GM12878 (cell line): ENCODE results near the gene CYB561A3. TPM values are rescaled to one million over a fixed set of nuclear protein-coding genes. Genes with fewer than 3 reads are reported as not detected.

Experiments used
- ATAC-seq: fragments of 200-7000 bp; cut with Tn5 transposase; 3 replicates; pipeline ENCODE4 v1.9.1; 2020; ENCODE audit warnings: mild to moderate bottlenecking, moderate library complexity
- BruUV-seq: library from RNA; stranded (reverse); fragments of 400-500 nt; replicated peaks from 2 replicates; lab custom pipeline; 2021; lab: Mats Ljungman, UMichigan
- CTCF ChIA-PET: fragments of 300-600 bp; sonication (Branson Sonifier 250); formaldehyde crosslinking; extraction: SDS; loops from one replicate; lab custom pipeline; 2021; ENCODE audit warnings: inconsistent platforms; lab: Yijun Ruan, JAX
- POLR2A ChIA-PET: fragments of 350-600 bp; formaldehyde crosslinking; extraction: SDS; loops from one replicate; lab custom pipeline; 2021; ENCODE audit warnings: inconsistent platforms; lab: Charles Lee
- RAD21 ChIA-PET: fragments of 300-600 bp; sonication (Branson Sonifier 250); formaldehyde crosslinking; loops from one replicate; lab custom pipeline; 2023; ENCODE audit warnings: antibody characterized with exemption; ENCODE audit not compliant: unreplicated experiment; lab: Charles Lee
- SMC1A ChIA-PET: fragments of 300-600 bp; sonication (Branson Sonifier 250); formaldehyde crosslinking; loops from one replicate; lab custom pipeline; 2023; ENCODE audit not compliant: unreplicated experiment, uncharacterized antibody; lab: Charles Lee
- DNase-seq: peaks from one replicate; pipeline ENCODE4 v3.0.0-alpha.2; 2011; ENCODE audit warnings: low read depth, low spot score
- FAIRE-seq: peaks from 3 replicates; lab custom pipeline; 2011; peaks lifted over from hg19 to GRCh38; lab: Jason Lieb, UNC
- H2AFZ ChIP-seq: 2 replicates; pipeline ENCODE4 v1.6.0; 2011; ENCODE audit warnings: low read depth, low read length, control low read depth; ENCODE audit not compliant: control insufficient read depth
- H3K27ac ChIP-seq: 2 replicates; pipeline ENCODE4 v1.5.1; 2011; ENCODE audit warnings: control low read depth; ENCODE audit not compliant: control insufficient read depth, insufficient read depth
- H3K27me3 ChIP-seq, 2 experiments: replicated peaks in 1 of 2; 2 replicates each; pipeline versions ENCODE4 v1.6.0 to v1.6.1; 2011; ENCODE audit warnings: low read length in 1 of 2; ENCODE audit not compliant: control insufficient read depth in 2 of 2, insufficient read depth in 2 of 2
- H3K36me3 ChIP-seq, 2 experiments: 2 replicates each; pipeline ENCODE4 v1.5.1; 2011; ENCODE audit warnings: low read length in 1 of 2; ENCODE audit not compliant: control insufficient read depth in 2 of 2, insufficient read depth in 2 of 2
- H3K4me1 ChIP-seq: 2 replicates; pipeline ENCODE4 v1.6.1; 2011; ENCODE audit warnings: mild to moderate bottlenecking, low read length, moderate library complexity, mixed read lengths; ENCODE audit not compliant: control insufficient read depth, insufficient read depth
- H3K4me2 ChIP-seq: 2 replicates; pipeline ENCODE4 v1.6.0; 2011; ENCODE audit warnings: control low read depth; ENCODE audit not compliant: control insufficient read depth, insufficient read depth
- H3K4me3 ChIP-seq: fragments of 200-600 bp; sonication (generic); 2 replicates; pipeline ENCODE4 v1.5.1; 2016
- H3K79me2 ChIP-seq: 2 replicates; pipeline ENCODE4 v1.6.0; 2011; ENCODE audit warnings: low read length; ENCODE audit not compliant: control insufficient read depth, insufficient read depth
- H3K9ac ChIP-seq: 2 replicates; pipeline ENCODE4 v1.8.0; 2011; ENCODE audit warnings: low read length, control low read depth, mixed read lengths; ENCODE audit not compliant: control insufficient read depth, insufficient read depth
- H3K9me3 ChIP-seq: replicated peaks from 3 replicates; pipeline ENCODE4 v1.5.1; 2011; ENCODE audit warnings: mild to moderate bottlenecking, low read length; ENCODE audit not compliant: control insufficient read depth, insufficient read depth
- H4K20me1 ChIP-seq: 2 replicates; pipeline ENCODE4 v1.6.0; 2011; ENCODE audit not compliant: control insufficient read depth, insufficient read depth
- CBFB ChIP-seq: IDR thresholded peaks from 2 replicates; pipeline ENCODE4 v1.6.1; 2016; ENCODE audit warnings: antibody characterized with exemption, low read depth
- FOXK2 ChIP-seq: fragments of 450-650 bp; IDR thresholded peaks from 2 replicates; pipeline ENCODE4 v1.6.1; 2017; ENCODE audit warnings: mild to moderate bottlenecking, moderate library complexity
- HDAC2 ChIP-seq: fragments of 200-600 bp; sonication (generic); IDR thresholded peaks from 2 replicates; pipeline ENCODE4 v1.6.1; 2017
- IRF5 ChIP-seq: fragments of 450-650 bp; IDR thresholded peaks from 2 replicates; pipeline ENCODE4 v1.6.1; 2017; ENCODE audit warnings: borderline replicate concordance
- NR2F1 ChIP-seq: fragments of 450-650 bp; conservative IDR thresholded peaks from 2 replicates; pipeline ENCODE4 v1.6.1; 2017; ENCODE audit warnings: mild to moderate bottlenecking
- PML ChIP-seq: IDR thresholded peaks from 2 replicates; pipeline ENCODE4 v1.6.1; 2012; ENCODE audit warnings: low read length, inconsistent platforms
- PRDM15 ChIP-seq: fragments of 450-650 bp; formaldehyde crosslinking; IDR thresholded peaks from 2 replicates; pipeline ENCODE4 v1.4.0; 2020; ENCODE audit warnings: mild to moderate bottlenecking, moderate library complexity
- SIN3A ChIP-seq: IDR thresholded peaks from 2 replicates; pipeline ENCODE4 v1.6.1; 2012; ENCODE audit warnings: low read depth, low read length, improper control_type of control experiment
- SMAD1 ChIP-seq: fragments of 450-650 bp; IDR thresholded peaks from 2 replicates; pipeline ENCODE4 v1.6.1; 2018; ENCODE audit warnings: mild to moderate bottlenecking, low read depth; ENCODE audit not compliant: partially characterized antibody
- WGBS: methylation state at CpG from one replicate; pipeline ENCODE4 v1.1.6; 2016; ENCODE audit warnings: low lambda C conversion rate; ENCODE audit not compliant: insufficient replicate concordance, insufficient coverage; ENCODE audit errors: missing lambda C conversion rate; 5-methylcytosine and 5-hydroxymethylcytosine counted together
- in situ Hi-C: fragments of 300-500 bp; cut with MboI; formaldehyde crosslinking; loops from 9 replicates; pipeline ENCODE4 v1.14.3; 2018; ENCODE audit warnings: mixed read lengths
- intact Hi-C: fragments of 100-400 bp; cut with micrococcal nuclease; formaldehyde crosslinking; loops from one replicate; pipeline ENCODE4 v1.14.2; 2022; ENCODE audit not compliant: unreplicated experiment
- polyA plus RNA-seq, 11 experiments: library from polyadenylated mRNA; depleted of rRNA in 4 of 11; unstranded in 6 of 11; stranded (reverse) in 5 of 11; fragments of >200 nt; fragmentation: Nextera tagmentation in 4 of 11; fragmentation: Illumina TruSeq in 1 of 11; extraction: Ambion mirVana in 4 of 11; extraction: Trizol in 1 of 11; gene quantifications; 1 replicate in 1 of 11; 2 replicates in 10 of 11; pipeline versions ENCODE4 v1.2.1 to v1.2.3, GENCODE V29; 2011 to 2016; ENCODE audit warnings: inconsistent platforms in 2 of 11, missing spikeins in 2 of 11, low read depth in 1 of 11
- total RNA-seq, 4 experiments: library from RNA; depleted of rRNA in 3 of 4; stranded (reverse); fragments of >200 nt in 3 of 4; fragmentation: Illumina TruSeq in 1 of 4; extraction: Trizol in 1 of 4; gene quantifications; 2 replicates each; pipeline versions ENCODE4 v1.2.1 to v1.2.3, GENCODE V29; 2013 to 2021
- TF ChIP-seq, protein P1 (sequence below): IDR thresholded peaks from 2 replicates; pipeline ENCODE4 v1.6.1; 2012; ENCODE audit warnings: low read length, inconsistent platforms

The CYB561A3 gene
- total and polyA plus RNA-seq, 10 of the 15 experiments (the other 5 are each of a cell fraction or from before 2014, with no cell fraction given) = 40.1 to 169 (median 74.4) TPM

DNA sequence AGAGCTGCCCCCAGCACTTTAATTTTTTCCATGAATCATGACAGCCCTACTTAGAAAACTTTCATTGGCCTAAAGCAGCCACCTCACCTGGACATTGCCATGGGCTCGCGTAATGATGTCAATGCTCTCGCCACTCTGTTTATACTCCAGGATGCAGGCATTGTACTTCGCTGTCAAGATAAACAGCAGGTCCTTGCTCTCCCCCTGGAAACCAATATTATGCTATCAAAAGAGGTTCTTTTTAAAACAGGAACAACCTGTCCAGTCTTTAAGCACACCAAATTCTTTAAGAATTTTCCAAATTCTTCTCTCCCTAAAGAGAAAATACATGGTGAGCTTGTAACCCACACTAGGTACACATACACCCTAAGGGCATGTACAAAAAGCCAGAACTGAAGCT is 31.8 kb downstream of the CYB561A3 start:
- Histone ChIP-seq H3K36me3 (peaks cover 6 to 28% of the 10 kb centered on the region in 2 experiments), H3K79me2 (peaks cover 70% of the 10 kb centered on the region), H3K27me3 (no peaks in the 10 kb centered on the region), H4K20me1 (no peaks in the 10 kb centered on the region; the same call in 1 of the 2 replicates), H2AFZ (no peak overlapping the region), H3K9me3 (no peaks in the 10 kb centered on the region), H3K9ac (no peak overlapping the region), H3K4me2 (no peak overlapping the region), H3K4me3 (no peak overlapping the region), H3K4me1 (peaks cover 15% of the 10 kb centered on the region), H3K27ac (no peak overlapping the region)
- DNase-seq (no peak), ATAC-seq (no peak), FAIRE-seq (no peak)
- ChIA-PET RAD21 (interaction anchor here (1.0 to 1.5 kb wide), 2 partner anchors 56 kb away, joined by 3 to 9 read pairs; no protein-coding TSS in a partner anchor), POLR2A (interaction anchor here (1.1 kb wide), 1 partner anchor 32 kb away, joined by 3 read pairs; the partner anchor contains the start of genes CYB561A3 and TMEM138), CTCF (interaction anchor here (0.7 to 3.1 kb wide), 5 partner anchors 26 to 142 kb away, joined by 3 to 25 read pairs (median 4); partner anchors contain the start of gene TMEM216), SMC1A (interaction anchor here (0.9 kb wide), 1 partner anchor 56 kb away, joined by 6 read pairs; no protein-coding TSS in a partner anchor)
- intact Hi-C loops (loop anchor here (5.0 to 10.0 kb wide), 2 partner anchors 75 to 107 kb away; no protein-coding TSS in a partner anchor), in situ Hi-C loops (no loop called here)
- TF ChIP-seq, protein P1, sequence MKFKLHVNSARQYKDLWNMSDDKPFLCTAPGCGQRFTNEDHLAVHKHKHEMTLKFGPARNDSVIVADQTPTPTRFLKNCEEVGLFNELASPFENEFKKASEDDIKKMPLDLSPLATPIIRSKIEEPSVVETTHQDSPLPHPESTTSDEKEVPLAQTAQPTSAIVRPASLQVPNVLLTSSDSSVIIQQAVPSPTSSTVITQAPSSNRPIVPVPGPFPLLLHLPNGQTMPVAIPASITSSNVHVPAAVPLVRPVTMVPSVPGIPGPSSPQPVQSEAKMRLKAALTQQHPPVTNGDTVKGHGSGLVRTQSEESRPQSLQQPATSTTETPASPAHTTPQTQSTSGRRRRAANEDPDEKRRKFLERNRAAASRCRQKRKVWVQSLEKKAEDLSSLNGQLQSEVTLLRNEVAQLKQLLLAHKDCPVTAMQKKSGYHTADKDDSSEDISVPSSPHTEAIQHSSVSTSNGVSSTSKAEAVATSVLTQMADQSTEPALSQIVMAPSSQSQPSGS = no peak
- no peak for TF ChIP-seq HDAC2
- no peak for TF ChIP-seq FOXK2
- TF ChIP-seq IRF5 = no peak
- no peak for TF ChIP-seq CBFB
- TF ChIP-seq NR2F1 = no peak
- no peak for TF ChIP-seq PRDM15 (CRISPR knock-in tag)
- no peak for TF ChIP-seq SIN3A
- no peak for TF ChIP-seq PML
- TF ChIP-seq SMAD1 = no peak
- BruUV-seq = no TSS peak
- 97% methylated on average over 4 of the region's 4 CpGs for WGBS
